Measurements from ENCODE around the gene EGFR. TPM values are rescaled to one million over a fixed set of nuclear protein-coding genes. Genes with fewer than 3 reads are reported as not detected.
A peak's percentile ranks its signal among the peaks of the same experiment; 100 is the strongest.

Gene EGFR
- total and polyA plus RNA-seq, 2 donors (not counting 3 experiments of a cell fraction or from before 2014, with no cell fraction given): 1.5 to 4.1 TPM

GRCh38 chr7:55144333-55145317 is 125.8 kb downstream of the EGFR start:
- Histone ChIP-seq H3K9me1 (replicated peaks; ENCODE audit: control insufficient read depth, extremely low read depth, insufficient read depth, low read length) (no peaks in the 10 kb centered on the region), H3K36me3 (ENCODE audit: control insufficient read depth in 2 of 2, extremely low read depth in 1 of 2, insufficient read depth in 2 of 2, low read length in 2 of 2) (no peaks in the 10 kb centered on the region), H3K9me3 (replicated peaks; ENCODE audit: control insufficient read depth, insufficient read depth, low read length) (no peaks in the 10 kb centered on the region), H3K4me1 (ENCODE audit: control insufficient read depth, extremely low read depth, insufficient read depth, low read length) (peaks cover 9% of the 10 kb centered on the region), H3K9ac (replicated peaks; ENCODE audit: extremely low read depth, insufficient read depth, low read length) (no peak overlapping the region), H3K4me2 (ENCODE audit: insufficient read depth, low read length) (no peak overlapping the region), H3K27ac (ENCODE audit: insufficient read depth, low read depth, low read length) (no peak overlapping the region), H4K20me1 (replicated peaks; ENCODE audit: control insufficient read depth, extremely low read depth, insufficient read depth, low read length) (no peaks in the 10 kb centered on the region), H3K79me2 (ENCODE audit: control insufficient read depth, insufficient read depth, low read length) (no peaks in the 10 kb centered on the region), H3K4me3 (replicated peaks in 1 of 3; ENCODE audit: insufficient read depth in 1 of 3, low read depth in 1 of 3, low read length in 3 of 3) (no peak overlapping the region), H2AFZ (ENCODE audit: low read depth, low read length) (no peak overlapping the region), H3K27me3 (ENCODE audit: control insufficient read depth in 2 of 2, insufficient read depth in 2 of 2, low read length in 2 of 2) (no peaks in the 10 kb centered on the region)
- POLR2A ChIA-PET: no interaction called here
- dilution Hi-C loops (cut with MboI; ENCODE audit: extremely low pct_ligation_motif_present, low sequenced_read_pairs) (no loop called here), intact Hi-C loops (cut with micrococcal nuclease) (no loop called here)
- no TSS peak for BruUV-seq (replicated peaks)
- CTCF ChIA-PET: interaction anchor here (0.7 to 2.5 kb wide), 6 partner anchors 11 to 110 kb away, joined by 3 to 17 read pairs (median 4); no protein-coding TSS in a partner anchor
- DNase-seq (ENCODE audit: low read depth, low spot score) (no peak), FAIRE-seq (no peak)
- TF ChIP-seq, protein P1, sequence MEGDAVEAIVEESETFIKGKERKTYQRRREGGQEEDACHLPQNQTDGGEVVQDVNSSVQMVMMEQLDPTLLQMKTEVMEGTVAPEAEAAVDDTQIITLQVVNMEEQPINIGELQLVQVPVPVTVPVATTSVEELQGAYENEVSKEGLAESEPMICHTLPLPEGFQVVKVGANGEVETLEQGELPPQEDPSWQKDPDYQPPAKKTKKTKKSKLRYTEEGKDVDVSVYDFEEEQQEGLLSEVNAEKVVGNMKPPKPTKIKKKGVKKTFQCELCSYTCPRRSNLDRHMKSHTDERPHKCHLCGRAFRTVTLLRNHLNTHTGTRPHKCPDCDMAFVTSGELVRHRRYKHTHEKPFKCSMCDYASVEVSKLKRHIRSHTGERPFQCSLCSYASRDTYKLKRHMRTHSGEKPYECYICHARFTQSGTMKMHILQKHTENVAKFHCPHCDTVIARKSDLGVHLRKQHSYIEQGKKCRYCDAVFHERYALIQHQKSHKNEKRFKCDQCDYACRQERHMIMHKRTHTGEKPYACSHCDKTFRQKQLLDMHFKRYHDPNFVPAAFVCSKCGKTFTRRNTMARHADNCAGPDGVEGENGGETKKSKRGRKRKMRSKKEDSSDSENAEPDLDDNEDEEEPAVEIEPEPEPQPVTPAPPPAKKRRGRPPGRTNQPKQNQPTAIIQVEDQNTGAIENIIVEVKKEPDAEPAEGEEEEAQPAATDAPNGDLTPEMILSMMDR (IDR thresholded peaks at IDR 0.05; ENCODE audit: extremely low read depth in 1 of 2, insufficient read depth in 1 of 2, low read depth in 1 of 2, low read length in 2 of 2): peak in 1 of 2 donors; percentile 31
- TF ChIP-seq MYC (IDR thresholded peaks at IDR 0.05; ENCODE audit: low read depth, low read length): no peak

DNA sequence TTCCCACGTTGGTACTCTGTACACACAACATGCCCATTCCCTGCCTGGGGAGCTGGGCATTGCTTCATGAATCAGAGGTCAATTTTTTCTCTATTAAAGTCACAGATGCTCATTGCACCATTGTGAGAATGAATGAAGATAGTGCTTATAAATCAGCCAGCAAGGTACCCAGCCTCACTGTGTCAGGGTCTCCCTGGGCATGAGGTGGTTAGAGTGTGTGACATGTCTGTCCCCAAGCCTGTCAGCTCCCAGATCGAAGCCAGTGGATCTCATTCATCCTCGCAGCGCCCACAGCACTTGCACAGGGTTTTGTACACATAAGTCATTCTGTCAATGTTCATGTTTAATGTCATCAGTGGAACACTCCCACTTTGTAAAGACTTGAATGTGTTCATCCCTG is 126.8 kb downstream of the EGFR start:
- no peak overlapping the region for H3K4me3 ChIP-seq (replicated peaks in 1 of 3; ENCODE audit: insufficient read depth in 1 of 3, low read depth in 1 of 3, low read length in 3 of 3)

More for the DNA sequence above, 126.8 kb downstream of the EGFR start:
- Histone ChIP-seq H4K20me1 (replicated peaks; ENCODE audit: control insufficient read depth, extremely low read depth, insufficient read depth, low read length) (no peaks in the 10 kb centered on the region), H3K9ac (replicated peaks; ENCODE audit: extremely low read depth, insufficient read depth, low read length) (no peak overlapping the region), H3K9me1 (replicated peaks; ENCODE audit: control insufficient read depth, extremely low read depth, insufficient read depth, low read length) (no peaks in the 10 kb centered on the region), H3K9me3 (replicated peaks; ENCODE audit: control insufficient read depth, insufficient read depth, low read length) (no peaks in the 10 kb centered on the region), H3K4me2 (ENCODE audit: insufficient read depth, low read length) (no peak overlapping the region), H2AFZ (ENCODE audit: low read depth, low read length) (no peak overlapping the region), H3K36me3 (ENCODE audit: control insufficient read depth in 2 of 2, extremely low read depth in 1 of 2, insufficient read depth in 2 of 2, low read length in 2 of 2) (no peaks in the 10 kb centered on the region), H3K79me2 (ENCODE audit: control insufficient read depth, insufficient read depth, low read length) (no peaks in the 10 kb centered on the region), H3K27ac (ENCODE audit: insufficient read depth, low read depth, low read length) (no peak overlapping the region), H3K4me1 (ENCODE audit: control insufficient read depth, extremely low read depth, insufficient read depth, low read length) (peaks cover 9% of the 10 kb centered on the region), H3K27me3 (ENCODE audit: control insufficient read depth in 2 of 2, insufficient read depth in 2 of 2, low read length in 2 of 2) (no peaks in the 10 kb centered on the region)
- ChIA-PET POLR2A (no interaction called here), CTCF (interaction anchor here (0.9 to 2.5 kb wide), 4 partner anchors 12 to 109 kb away, joined by 3 to 17 read pairs (median 3); no protein-coding TSS in a partner anchor)
- dilution Hi-C loops (cut with MboI; ENCODE audit: extremely low pct_ligation_motif_present, low sequenced_read_pairs): no loop called here
- FAIRE-seq: peak; percentile 68
- DNase-seq (ENCODE audit: low read depth, low spot score): no peak
- intact Hi-C loops (cut with micrococcal nuclease): no loop called here
- TF ChIP-seq GATA2 (IDR thresholded peaks at IDR 0.05; ENCODE audit: insufficient read depth, insufficient read length, low read depth, low read length) (no peak), EZH2 (IDR thresholded peaks at IDR 0.05; ENCODE audit: borderline replicate concordance, low read depth, low read length, severe bottlenecking) (no peak), POLR2AphosphoS5 (IDR thresholded peaks at IDR 0.05; ENCODE audit: insufficient read depth, low read depth, low read length) (no peak), JUN (IDR thresholded peaks at IDR 0.05; ENCODE audit: borderline replicate concordance, insufficient read depth, insufficient read length, low read depth) (no peak), POLR2A (IDR thresholded peaks at IDR 0.05; ENCODE audit: low read depth, low read length) (no peak), MAX (IDR thresholded peaks at IDR 0.05; ENCODE audit: insufficient read depth, insufficient read length) (no peak), MYC (IDR thresholded peaks at IDR 0.05; ENCODE audit: low read depth, low read length) (no peak), FOS (IDR thresholded peaks at IDR 0.05; ENCODE audit: borderline replicate concordance, insufficient read depth, low read length) (no peak)
- TF ChIP-seq, protein P1 (IDR thresholded peaks at IDR 0.05; ENCODE audit: extremely low read depth in 1 of 2, insufficient read depth in 1 of 2, low read depth in 1 of 2, low read length in 2 of 2): no peak
- no TSS peak for BruUV-seq (replicated peaks)

Measured in endothelial cell of umbilical vein (primary cell).